ENCODE results near the gene RBM39. TPM values are rescaled to one million over a fixed set of nuclear protein-coding genes. Genes with fewer than 3 reads are reported as not detected.

Gene RBM39
- total RNA-seq, 1 donor from 2014 or later: 187 TPM

Other genes starting within 250 kb of the RBM39 start
- not detected in 2 replicates for gene C20orf173, start 212.6 kb downstream of the RBM39 start, total RNA-seq
- 170 and 258 TPM in 2 replicates for gene ERGIC3, start 200.2 kb downstream of the RBM39 start, total RNA-seq
- gene SPAG4, start 126.4 kb downstream of the RBM39 start, total RNA-seq: 5.7 and 9.4 TPM in 2 replicates
- gene CPNE1, start 77.4 kb downstream of the RBM39 start, total RNA-seq: 93.1 and 149 TPM in 2 replicates
- 33.0 and 47.3 TPM in 2 replicates for gene RBM12, start 77.4 kb downstream of the RBM39 start, total RNA-seq
- 22.3 and 28.3 TPM in 2 replicates for gene NFS1, start 42.9 kb downstream of the RBM39 start, total RNA-seq
- gene ROMO1, start 42.9 kb downstream of the RBM39 start, total RNA-seq: 333 and 513 TPM in 2 replicates
- 46.6 and 47.0 TPM in 2 replicates for gene PHF20, start 29.8 kb upstream of the RBM39 start, total RNA-seq
- gene SCAND1, start 212.2 kb upstream of the RBM39 start, total RNA-seq: 97.0 and 113 TPM in 2 replicates
- 2.6 and 8.4 TPM in 2 replicates for gene CNBD2, start 226.3 kb upstream of the RBM39 start, total RNA-seq